Measurements from ENCODE around the gene LETMD1. TPM values are rescaled to one million over a fixed set of nuclear protein-coding genes. Genes with fewer than 3 reads are reported as not detected.

Gene LETMD1
- total and polyA plus RNA-seq, 2 of the 8 experiments (the other 6 are each of a cell fraction or from before 2014, with no cell fraction given): 39.4 to 65.3 TPM

GRCh38 chr12:51103977-51104376, 55.9 kb downstream of the LETMD1 start:
- H3K79me1 ChIP-seq (ENCODE audit: low read depth, low read length): no peaks in the 10 kb centered on the region
- no peak overlapping the region for H3K9ac ChIP-seq (replicated peaks in 1 of 4; ENCODE audit: extremely low read depth in 1 of 4, low read depth in 3 of 4, low read length in 3 of 4)
- H3K4ac ChIP-seq (replicated peaks; ENCODE audit: insufficient read length, low read depth, low read length): no peak overlapping the region
- no peak overlapping the region for H3K18ac ChIP-seq (ENCODE audit: extremely low read depth, low read length)
- H2AFZ ChIP-seq (ENCODE audit: low read length): no peak overlapping the region
- no peaks in the 10 kb centered on the region for H3K4me1 ChIP-seq (replicated peaks in 1 of 4; ENCODE audit: control insufficient read depth in 3 of 4, insufficient read depth in 4 of 4, low read length in 3 of 4)
- no peaks in the 10 kb centered on the region for H3K27me3 ChIP-seq (replicated peaks in 1 of 4; ENCODE audit: control insufficient read depth in 3 of 4, extremely low read depth in 1 of 4, insufficient read depth in 3 of 4, low read length in 3 of 4)
- TF ChIP-seq TEAD4 (IDR thresholded peaks at IDR 0.05; ENCODE audit: low read depth, low read length) (no peak), CTCF (IDR thresholded peaks at IDR 0.05; ENCODE audit: control extremely low read depth in 1 of 3, insufficient read depth in 1 of 3, low read depth in 1 of 3, low read length in 3 of 3) (no peak)
- ChIA-PET POLR2A (ENCODE audit: partially characterized antibody) (interaction anchor here (2.4 kb wide), 1 partner anchor 21 kb away, joined by 11 read pairs; the partner anchor contains the start of gene CSRNP2), CTCF (ENCODE audit: partially characterized antibody) (no interaction called here)
- H2BK12ac ChIP-seq (ENCODE audit: low read depth, low read length): no peak overlapping the region
- no peaks in the 10 kb centered on the region for H3K23me2 ChIP-seq (ENCODE audit: low read depth, low read length)
- DNase-seq (ENCODE audit: low read depth in 1 of 2, low spot score in 2 of 2): no peak
- no peak overlapping the region for H2BK20ac ChIP-seq (ENCODE audit: low read length)
- H2BK120ac ChIP-seq (replicated peaks; ENCODE audit: low read depth, low read length): no peak overlapping the region
- no peak overlapping the region for H3K4me3 ChIP-seq (ENCODE audit: extremely low read depth in 1 of 4, insufficient read depth in 2 of 4, low read depth in 3 of 4, low read length in 4 of 4)
- peaks cover 0 to 1% of the 10 kb centered on the region in 2 experiments for H4K20me1 ChIP-seq (replicated peaks in 1 of 2; ENCODE audit: control insufficient read depth in 1 of 2, insufficient read depth in 2 of 2, low read length in 2 of 2)
- FAIRE-seq: no peak
- H3K27ac ChIP-seq (ENCODE audit: low read depth, low read length): no peak overlapping the region
- no peak overlapping the region for H4K91ac ChIP-seq (replicated peaks; ENCODE audit: insufficient read length, low read length)
- H3K4me2 ChIP-seq (ENCODE audit: insufficient read depth in 1 of 2, low read depth in 2 of 2, low read length in 2 of 2): no peak overlapping the region
- no peaks in the 10 kb centered on the region for H3K79me2 ChIP-seq (ENCODE audit: control insufficient read depth in 1 of 2, insufficient read depth in 2 of 2, low read length in 2 of 2)
- peaks cover 6 to 74% (median 47%) of the 10 kb centered on the region in 4 experiments for H3K36me3 ChIP-seq (ENCODE audit: control insufficient read depth in 2 of 4, insufficient read depth in 4 of 4, low read length in 3 of 4)
- no peak overlapping the region for H2BK15ac ChIP-seq (ENCODE audit: low read length)
- no peak overlapping the region for H2AK5ac ChIP-seq (ENCODE audit: low read depth, low read length)
- no peaks in the 10 kb centered on the region for H3K9me3 ChIP-seq (ENCODE audit: insufficient read depth in 2 of 2, low read depth in 1 of 2, low read length in 1 of 2)
- H2BK5ac ChIP-seq (ENCODE audit: low read depth, low read length): no peak overlapping the region
- H3K14ac ChIP-seq (ENCODE audit: insufficient read length): no peak overlapping the region
- no peak overlapping the region for H4K5ac ChIP-seq (ENCODE audit: insufficient read length, low read depth, low read length)
- H3K23ac ChIP-seq (ENCODE audit: insufficient read length): no peak overlapping the region
- H4K8ac ChIP-seq (ENCODE audit: extremely low read depth, insufficient read depth, low read length): no peak overlapping the region
- H3K56ac ChIP-seq (replicated peaks; ENCODE audit: insufficient read length, low read depth, low read length): no peak overlapping the region
